Measurements from ENCODE around the gene MALRD1. TPM values are rescaled to one million over a fixed set of nuclear protein-coding genes. Genes with fewer than 3 reads are reported as not detected.
"Not testable (repeated sequence)": the region's sequence is repeated elsewhere in the genome, so short reads cannot be mapped to it uniquely, and the experiment has no call there.

Gene MALRD1
- total RNA-seq, 1 donor from 2014 or later, result not detected

DNA sequence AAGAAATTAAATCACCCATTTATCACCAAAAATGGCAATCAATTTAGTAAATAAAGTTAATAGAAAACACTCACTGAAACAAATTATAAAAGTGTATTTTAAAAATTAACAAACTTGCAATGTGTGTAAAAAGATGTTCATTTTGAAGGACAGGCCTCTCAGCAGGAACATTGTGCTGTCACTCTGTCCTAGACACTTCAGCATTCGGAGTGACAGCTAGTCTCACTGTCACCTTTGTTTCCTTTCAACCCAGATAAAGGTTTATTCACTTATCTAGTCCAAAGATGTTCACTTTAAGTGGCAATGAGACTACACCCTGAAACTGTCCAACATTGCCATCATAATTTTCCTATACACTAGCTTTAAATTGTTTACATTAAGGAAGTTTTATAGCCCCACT, 675.7 kb downstream of the MALRD1 start:
- no peak for DNase-seq

DNA sequence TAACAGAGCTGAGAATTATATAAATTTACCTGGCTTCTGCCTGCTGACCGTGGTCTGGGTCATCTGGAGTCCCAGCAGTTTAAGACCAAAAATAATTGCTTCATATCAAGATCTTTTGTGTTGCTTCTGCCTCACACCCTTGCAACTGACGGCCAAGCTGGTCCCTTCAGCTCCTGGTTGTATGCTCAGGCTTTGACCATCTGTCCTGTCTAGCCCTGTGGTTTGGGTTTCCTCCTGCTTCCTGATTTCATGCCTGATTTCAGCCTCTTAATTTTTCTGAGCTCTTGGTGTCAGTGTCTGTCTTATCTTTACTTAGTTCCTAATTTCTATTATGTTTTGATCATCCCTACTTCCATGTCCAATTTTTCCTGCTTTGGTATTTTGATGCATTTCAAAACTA, 679.8 kb downstream of the MALRD1 start:
- no peak for DNase-seq

DNA sequence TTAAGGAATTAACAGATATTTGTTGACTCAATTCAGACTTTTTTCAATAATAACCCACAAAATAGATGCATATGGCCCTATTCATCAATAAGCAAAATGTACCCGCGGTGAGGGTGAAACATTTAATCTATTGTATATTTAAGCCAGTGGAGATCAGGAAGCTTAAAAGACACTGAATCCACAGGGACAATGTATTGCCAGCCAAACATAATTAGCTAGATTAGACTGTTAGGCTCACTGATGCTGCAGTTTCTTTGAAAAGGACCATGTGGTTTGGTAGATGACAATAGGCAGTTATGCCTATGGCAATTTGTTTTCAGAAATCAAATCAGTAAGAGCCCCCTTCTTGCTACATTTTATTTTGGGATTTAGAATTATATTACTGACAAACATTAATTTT, 680.4 kb downstream of the MALRD1 start:
- DNase-seq, result no peak

DNA sequence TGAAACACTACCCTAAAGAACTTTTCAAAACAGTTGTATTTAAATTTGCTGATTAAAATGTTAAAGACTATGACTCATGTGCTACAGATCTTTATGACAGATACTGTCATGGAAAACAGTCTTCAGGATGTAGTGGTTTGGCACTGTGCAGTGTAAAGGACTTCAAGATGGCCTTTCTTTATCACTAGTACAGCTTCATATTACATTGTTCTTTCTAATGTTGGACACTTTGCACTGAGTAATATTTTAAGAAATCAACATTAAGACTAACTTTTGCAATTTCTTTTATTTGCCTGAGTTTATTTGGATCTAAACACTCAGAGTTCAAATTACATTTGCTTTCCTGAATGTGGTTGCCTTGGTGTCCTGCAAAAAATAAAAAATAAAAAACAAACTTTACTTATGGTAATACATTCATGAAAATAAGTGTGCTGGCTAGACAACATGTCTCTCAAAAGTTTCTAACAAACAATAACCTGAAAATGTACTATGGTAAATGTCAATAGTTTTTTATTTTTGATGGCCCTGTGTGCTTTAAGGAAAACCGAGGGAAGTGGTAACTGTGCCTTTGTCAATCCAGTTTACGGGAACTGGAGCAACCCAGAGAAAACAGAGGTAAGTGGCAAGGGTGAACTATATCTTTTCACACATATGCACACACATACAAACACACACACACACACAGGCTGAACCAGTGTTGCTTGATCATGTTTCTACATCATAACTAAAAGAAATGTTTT, 681.7 kb downstream of the MALRD1 start:
- no peak for DNase-seq

DNA sequence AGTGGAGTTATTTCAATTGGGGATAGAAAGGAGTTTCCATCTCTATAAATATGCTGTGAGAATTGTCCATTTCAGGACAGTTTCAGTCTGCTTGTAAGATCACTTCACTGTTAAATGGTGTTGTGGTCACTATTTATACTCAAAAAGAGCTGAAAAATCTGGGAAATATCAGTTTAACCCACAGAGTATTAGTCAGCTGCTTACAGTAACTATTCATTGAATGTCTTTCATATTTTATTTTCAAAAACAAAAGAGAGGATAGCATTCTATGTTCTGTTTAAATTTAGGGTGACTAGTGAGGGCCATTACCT, 682.3 kb downstream of the MALRD1 start:
- no peak for DNase-seq

DNA sequence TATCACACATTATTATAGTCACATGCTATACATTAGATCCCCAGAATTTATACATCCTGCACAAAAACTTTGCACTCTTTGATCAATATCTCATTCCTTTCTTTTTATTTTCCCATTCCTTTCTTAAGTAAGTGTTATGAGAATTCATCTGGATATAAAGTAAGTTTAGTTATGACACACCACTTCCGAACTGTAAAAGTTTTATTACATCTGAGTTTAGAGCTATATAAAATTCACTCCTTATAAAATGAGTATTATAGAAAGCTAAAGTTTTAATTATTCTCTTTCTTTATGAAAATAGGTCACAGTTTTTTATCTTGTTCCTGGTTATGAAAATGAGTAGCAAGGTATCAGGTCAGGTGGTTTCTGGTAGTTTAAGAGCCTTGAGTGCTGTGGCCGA, 683.0 kb downstream of the MALRD1 start:
- no peak for DNase-seq

DNA sequence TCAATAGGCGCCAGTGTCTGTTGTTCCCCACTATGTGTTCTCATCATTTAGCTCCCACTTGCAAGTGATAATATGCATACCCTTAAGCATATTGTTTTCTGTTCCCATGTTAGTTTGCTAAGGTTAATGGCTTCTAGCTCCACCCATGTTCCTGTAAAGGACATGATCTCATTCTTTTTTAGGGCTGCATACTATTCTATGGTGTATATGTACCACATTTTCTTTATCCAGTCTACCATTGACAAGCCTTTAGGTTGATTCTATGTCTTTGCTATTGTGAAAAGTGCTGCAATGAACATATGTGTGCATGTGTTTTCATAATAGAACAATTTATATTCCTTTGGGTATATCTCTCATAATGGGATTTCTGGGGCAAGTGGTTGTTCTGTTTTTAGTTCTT, 689.8 kb downstream of the MALRD1 start:
- DNase-seq, result no peak

DNA sequence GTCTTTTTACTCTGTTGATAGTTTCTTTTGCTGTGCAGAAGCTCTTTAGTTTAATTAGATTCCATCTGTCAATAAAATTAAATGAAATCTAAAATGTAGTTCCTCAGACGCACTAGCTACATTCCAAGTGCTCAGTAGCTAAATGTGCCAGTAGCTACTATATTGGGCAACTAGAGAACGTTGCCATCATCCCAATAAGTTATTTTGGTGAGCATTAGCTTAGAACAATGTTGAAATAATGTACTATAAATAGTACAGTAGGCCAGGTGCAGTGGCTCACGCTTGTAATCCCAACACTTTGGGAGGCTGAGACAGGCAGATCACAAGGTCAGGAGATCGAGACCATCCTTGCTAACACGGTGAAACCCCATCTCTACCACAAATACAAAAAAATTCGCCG, 690.6 kb downstream of the MALRD1 start:
- not testable (repeated sequence) for DNase-seq

DNA sequence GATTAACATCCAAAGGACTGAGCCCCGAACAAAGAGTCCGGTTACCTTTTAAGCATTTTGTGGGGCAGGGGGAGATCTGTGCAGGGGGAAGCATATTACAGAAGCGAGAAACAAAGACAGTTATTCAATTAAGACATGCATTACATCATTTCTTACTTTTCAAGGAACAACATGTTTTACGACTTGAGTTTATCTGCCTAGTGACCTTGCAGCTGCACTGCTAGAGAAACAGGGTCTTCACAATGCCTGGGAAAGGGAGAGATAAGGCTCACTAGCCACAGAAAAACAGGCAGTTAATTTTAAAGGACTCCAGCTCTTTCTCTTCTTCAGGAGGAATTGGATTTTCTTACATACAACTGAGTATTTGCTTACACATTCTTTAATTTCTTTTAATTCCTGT, 693.5 kb downstream of the MALRD1 start:
- not testable (repeated sequence) for DNase-seq

DNA sequence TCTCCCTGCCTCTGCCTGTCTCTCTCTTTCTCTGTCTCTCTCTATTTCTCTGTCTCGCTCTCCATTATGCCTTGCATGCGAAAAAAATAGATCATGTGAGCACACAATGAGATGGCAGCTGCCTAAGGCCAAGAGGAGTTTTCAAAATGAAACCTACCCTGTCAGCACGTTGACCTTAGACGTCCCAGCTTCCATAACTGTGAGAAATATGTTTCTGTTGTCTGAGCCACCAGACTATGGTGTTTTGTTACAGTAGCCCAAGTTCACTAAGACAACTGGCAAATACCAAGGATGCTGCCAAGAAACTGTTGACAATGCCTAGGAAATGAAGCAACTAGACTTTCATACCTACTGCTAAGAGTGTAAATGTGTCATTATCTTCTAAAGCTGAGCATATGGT, 697.1 kb downstream of the MALRD1 start:
- no peak for DNase-seq

DNA sequence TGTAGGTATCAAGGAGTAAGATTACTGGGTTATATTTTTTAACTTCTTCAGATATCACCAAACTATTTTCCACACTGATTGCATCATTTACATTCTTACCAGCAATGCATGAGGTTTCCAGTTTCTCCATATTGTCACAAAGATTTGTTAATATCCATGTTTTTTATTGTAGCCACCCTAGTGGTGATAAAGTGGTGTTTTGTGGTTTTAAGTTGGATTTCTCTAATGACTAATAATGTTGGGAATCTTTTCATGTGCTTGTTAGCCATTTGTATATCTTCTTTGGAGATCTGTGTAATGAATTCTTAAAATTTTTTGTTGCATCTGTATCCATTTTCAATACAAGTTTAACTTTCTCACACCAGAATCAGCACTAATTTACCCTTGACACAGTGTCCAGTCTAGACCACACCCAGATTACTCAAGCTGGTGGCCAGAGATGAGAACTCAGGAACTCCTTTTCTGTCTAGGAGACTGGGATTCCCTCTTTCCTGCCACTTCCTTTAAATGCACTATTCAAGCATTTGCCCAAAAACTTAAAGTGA, 700.7 kb downstream of the MALRD1 start:
- no peak for DNase-seq

DNA sequence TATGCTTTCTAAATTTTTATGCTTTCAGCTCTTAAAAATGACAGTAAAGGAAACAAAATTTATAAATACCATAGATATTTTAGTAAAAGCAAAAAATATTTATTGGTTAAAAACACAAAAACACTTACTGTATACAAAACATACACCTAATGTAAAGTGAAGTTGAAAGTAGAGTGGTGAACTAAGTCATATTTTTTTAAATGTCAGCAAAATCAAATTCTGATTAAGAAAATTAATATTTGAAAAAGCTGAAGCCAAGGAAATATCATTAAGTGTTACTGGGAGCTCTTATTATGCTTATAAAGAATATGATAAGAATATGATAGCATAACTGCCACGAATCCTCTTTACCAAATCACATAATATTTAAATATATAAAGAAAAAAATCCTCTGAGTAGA, 702.4 kb downstream of the MALRD1 start:
- DNase-seq, result no peak

DNA sequence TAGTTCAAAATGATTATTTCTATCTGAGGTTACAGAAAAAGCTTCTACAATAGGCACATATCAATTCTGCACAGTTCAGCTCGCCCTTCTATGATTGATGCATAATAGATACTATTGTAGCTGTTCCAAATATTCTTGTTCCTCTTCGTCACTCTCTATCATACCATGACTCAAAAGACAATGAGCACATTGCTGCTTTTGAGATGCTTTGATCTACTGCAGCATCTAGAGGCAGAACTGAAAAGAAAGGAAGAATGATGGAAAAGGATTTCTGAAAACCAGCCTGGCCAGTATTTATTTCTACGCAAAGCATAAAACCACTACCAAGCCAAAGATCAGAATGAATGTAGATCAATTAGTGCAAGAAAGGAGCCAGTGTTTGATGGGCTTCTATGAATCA, 708.3 kb downstream of the MALRD1 start:
- no peak for DNase-seq

DNA sequence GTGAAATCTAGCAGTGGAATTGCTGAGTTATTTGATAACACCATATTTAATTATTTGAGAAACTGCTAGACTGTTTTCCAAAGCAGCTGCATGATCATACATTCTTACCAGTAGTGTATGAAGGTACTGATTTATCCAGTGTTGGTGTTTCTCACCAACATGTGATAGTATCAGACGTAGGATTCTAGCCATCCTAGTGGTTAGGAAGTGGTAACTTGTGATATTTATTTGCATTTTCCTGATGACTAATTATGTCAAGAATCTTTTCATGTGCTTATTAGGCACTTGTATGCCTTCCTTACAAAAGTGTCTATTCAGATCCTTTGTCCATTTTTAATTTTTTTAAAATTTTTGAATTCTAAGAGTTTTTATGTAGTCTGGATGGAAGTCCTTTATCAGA, 713.4 kb downstream of the MALRD1 start:
- no peak for DNase-seq

DNA sequence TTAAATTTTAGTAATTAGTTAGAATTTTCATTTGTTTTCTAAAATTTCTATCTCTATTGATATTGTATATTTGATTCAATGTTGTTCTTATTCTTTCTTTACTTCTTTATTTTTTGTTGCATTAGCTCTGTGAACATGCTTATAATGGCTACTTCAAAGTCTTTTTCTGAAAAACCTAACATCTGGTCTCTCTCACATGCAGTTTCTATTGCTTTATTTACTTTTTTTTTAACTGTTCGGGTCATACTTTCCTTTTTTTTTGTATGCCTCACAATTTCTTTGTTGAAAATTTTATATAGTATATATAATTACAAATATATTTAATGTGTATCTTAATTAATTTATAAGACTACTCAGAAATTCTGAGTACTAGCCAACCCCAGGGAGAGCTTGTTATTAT, 715.5 kb downstream of the MALRD1 start:
- DNase-seq, result no peak

DNA sequence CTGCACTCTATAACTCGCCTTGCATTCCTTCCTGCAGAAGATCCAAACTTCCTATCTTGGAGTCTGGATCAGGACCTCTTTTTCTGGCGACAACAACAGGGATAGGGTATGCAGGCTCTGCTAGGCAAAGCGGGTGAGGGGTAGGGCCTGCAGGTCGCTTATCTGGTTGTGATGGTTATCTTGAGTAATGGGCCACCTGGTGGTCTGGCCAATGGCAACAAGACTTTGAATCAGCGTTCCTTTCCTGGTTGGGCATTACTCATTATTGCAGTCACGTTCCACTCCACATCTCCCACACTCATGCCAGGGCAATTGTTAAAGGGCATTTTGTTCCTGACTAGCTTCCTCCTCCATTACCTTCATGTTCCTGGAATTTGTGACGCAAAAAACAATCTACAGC, 719.3 kb downstream of the MALRD1 start:
- DNase-seq, result no peak

DNA sequence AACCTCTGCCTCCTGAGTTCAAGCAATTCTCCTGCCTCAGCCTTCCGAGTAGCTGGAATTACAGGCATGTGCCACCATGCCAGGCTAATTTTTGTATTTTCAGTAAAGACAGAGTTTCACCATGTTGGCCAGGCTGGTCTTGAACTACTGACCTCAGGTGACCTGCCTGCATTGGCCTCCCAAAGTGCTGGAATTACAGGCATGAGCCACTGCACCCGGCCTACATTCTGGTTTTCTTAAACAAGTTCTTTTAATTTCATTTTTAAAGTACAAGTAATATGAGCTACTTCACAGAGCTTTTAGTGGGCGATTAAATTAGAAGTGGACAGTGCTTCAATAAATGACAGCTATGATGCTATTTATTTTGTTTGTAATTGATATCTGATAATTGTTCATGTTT, 721.2 kb downstream of the MALRD1 start:
- not testable (repeated sequence) for DNase-seq

DNA sequence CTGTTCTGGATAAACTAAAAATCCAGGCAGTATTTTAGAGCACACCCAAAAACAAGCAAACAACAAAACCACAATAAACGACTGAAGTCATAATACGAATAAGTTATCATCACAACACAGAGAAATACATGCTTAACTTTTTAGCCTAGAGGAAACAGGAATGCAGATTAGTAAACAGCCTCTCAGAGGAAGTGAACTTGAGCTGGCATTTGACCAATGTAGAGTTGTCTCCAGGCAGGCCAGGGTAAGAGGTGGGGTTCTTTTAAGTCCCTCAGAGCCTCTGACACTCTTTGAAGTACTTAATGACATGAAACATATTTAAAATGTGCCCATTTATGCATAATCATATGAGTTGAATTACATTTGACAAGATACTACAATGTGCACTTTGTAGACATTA, 724.4 kb downstream of the MALRD1 start:
- DNase-seq, result no peak

DNA sequence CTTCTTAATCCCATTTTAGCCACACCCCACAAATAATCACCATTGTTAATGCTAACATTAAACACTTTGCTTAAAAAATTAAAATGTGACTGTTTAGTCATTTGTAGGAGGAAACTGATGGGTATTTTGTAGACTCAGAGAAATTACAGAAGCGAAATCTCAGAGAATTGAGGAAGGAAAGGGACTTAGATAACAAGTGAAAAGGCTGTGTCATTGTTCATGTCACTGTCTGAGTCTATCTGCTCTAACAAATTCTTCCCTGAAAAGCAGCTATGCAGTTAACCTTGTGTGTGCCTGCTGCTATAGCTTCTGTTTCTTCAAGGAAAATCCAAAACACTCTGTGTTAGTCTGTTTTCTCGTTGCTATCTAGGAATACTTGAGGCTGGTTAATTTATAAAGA, 726.7 kb downstream of the MALRD1 start:
- DNase-seq, result no peak

DNA sequence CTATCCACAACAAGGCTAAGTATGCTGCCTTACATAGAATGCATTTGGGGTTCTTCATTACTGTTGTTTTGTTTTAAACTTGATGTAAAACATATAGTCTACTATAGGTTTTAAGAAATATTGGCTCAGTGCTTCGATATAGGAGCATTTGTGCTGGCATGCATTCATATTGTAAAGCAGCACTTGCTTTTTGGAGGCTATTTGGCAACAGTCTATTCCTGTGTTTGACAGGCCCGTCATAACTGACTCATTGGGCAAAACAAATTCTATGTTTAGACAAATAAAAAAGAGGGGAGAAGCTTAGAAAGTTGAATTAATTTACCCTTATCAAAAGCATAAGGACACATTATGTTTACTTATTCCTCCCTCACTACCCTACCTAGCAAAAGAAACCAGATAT, 729.2 kb downstream of the MALRD1 start:
- no peak for DNase-seq

DNA sequence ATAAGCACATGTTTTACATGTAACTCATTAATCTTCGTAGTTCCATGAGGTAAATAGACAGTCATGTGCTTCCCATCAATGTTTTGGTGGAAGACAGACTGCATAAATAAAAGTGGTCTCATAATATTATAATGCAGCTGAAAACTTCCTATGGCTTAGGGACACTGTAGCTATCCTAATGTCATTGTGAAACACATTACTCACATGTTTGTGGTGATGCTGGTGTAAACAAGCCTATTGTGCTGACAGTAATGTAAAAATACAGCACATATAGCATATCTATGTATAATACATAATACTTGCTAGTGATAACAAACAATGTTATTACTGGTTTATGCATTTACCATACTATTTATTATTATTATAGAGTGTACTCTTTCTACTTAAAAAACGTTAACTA, 730.4 kb downstream of the MALRD1 start:
- DNase-seq, result no peak

DNA sequence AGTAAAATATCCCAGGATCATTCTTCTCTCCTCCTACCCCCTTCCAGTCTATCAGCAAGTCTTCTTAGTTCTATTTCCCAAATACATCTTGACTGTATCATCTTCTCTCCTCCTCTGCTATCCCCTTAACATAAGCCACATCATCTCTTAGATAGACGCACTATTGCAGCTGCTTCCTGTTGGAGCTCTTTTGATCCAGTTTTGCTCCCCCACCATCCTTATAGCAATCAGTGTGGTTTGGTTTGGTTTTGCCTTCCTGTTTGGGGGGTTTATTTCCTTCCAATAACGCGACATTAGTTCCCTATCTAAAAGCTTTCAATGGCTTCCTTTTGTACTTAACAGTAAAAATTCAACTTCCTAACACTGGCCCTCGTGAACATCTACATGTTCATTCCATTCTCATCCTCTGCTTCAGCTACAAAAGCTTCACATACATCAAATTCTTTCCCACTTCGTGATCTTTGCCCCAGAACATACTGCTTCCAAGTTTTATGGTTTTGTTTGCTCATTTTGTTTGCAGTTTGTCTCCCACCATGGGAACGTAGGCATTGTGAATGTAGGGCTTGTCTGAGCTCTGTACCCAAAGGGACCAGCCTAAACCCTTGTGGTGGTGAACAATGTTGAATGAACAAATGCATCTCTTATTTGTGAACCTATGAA, 734.0 kb downstream of the MALRD1 start:
- DNase-seq, result no peak

DNA sequence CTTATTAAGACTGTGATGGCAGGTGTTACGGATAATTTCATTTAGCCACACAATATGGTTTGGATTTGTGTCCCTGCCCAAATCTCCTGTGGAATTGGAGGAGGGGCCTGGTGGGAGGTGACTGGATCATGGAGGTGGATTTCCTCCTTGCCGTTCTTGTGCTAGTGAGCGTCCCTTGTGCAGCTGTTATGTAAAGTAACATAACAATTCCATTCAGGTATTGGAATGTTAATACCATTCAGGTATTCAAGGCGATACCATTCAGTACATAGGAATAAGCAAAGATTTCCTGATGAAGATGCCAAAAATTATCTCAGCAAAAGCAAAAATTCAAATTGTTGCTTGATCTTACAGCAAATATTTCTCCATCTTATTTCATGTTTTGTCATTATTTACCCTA, 735.1 kb downstream of the MALRD1 start:
- no peak for DNase-seq
